Amniotic epithelial cell (primary cell): ENCODE data around the gene NUBPL.
A peak's percentile ranks its signal among the peaks of the same experiment; 100 is the strongest.
"Not testable (repeated sequence)": the region's sequence is repeated elsewhere in the genome, so short reads cannot be mapped to it uniquely, and the experiment has no call there.

Experiments used
- DNase-seq: peaks from one replicate; pipeline ENCODE4 v3.0.0-alpha.2; 2010; ENCODE audit warnings: low read depth

Gene NUBPL

GRCh38 chr14:31880935-31881334 lies 319.7 kb downstream of the NUBPL start:
- DNase-seq: peak; percentile 99

GRCh38 chr14:31881531-31882310 lies 320.5 kb downstream of the NUBPL start:
- peak; percentile 71 for DNase-seq

- DNase-seq: no peak
Observed at GRCh38 chr14:31884238-31884637, 323.0 kb downstream of the NUBPL start.

GRCh38 chr14:31884776-31885379 lies 323.7 kb downstream of the NUBPL start:
- peak; percentile 55 for DNase-seq

- DNase-seq: no peak
Observed at GRCh38 chr14:31886156-31886835, 325.1 kb downstream of the NUBPL start.

GRCh38 chr14:31887929-31888580 lies 326.9 kb downstream of the NUBPL start:
- no peak for DNase-seq

- DNase-seq: no peak
Observed at GRCh38 chr14:31889297-31889696, 328.1 kb downstream of the NUBPL start.

GRCh38 chr14:31890202-31890601 lies 329.0 kb downstream of the NUBPL start:
- not testable (repeated sequence) for DNase-seq

GRCh38 chr14:31893221-31893757 lies 332.1 kb downstream of the NUBPL start:
- no peak for DNase-seq

GRCh38 chr14:31894351-31894750 lies 333.1 kb downstream of the NUBPL start:
- no peak for DNase-seq

- peak; percentile 86 for DNase-seq
Observed at GRCh38 chr14:31895206-31895605, 334.0 kb downstream of the NUBPL start.

- peak; percentile 32 for DNase-seq
Observed at GRCh38 chr14:31895646-31896045, 334.4 kb downstream of the NUBPL start.

GRCh38 chr14:31897581-31898186 lies 336.5 kb downstream of the NUBPL start:
- DNase-seq: peak; percentile 53

- no peak for DNase-seq
Observed at GRCh38 chr14:31898838-31899528, 337.8 kb downstream of the NUBPL start.

- peak; percentile 52 for DNase-seq
Observed at GRCh38 chr14:31902002-31902401, 340.8 kb downstream of the NUBPL start.

- DNase-seq: peak; percentile 59
Observed at GRCh38 chr14:31902945-31903646, 341.9 kb downstream of the NUBPL start.

GRCh38 chr14:31909977-31910376 lies 348.8 kb downstream of the NUBPL start:
- no peak for DNase-seq
